Measurements from ENCODE around the gene BCHE. TPM values are rescaled to one million over a fixed set of nuclear protein-coding genes. Genes with fewer than 3 reads are reported as not detected.

The BCHE gene
- polyA plus RNA-seq, 3 donors, result not detected

DNA sequence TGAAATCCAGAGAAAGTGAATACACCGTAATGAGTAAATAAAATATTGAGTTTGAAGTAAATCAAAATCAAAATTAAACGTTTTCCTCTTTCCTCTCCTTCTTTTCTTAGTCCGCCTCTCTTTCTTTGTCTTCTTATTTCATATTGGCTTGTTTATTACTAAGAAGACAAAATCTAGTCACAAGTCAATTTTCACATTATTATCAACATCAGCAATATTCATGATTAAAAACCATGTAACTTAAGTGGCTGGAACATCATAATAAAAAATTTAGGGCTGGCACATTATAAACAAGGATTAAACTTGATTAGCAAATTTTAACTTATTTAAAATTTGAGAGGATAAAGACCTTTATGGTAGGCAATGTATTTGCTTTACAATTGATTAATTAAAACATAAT, 61.4 kb downstream of the BCHE start:
- peaks cover 0 to 3% of the 10 kb centered on the region in 2 donors for H3K9me3 ChIP-seq (replicated peaks in 1 of 2; ENCODE audit: control insufficient read depth in 1 of 2, insufficient read depth in 1 of 2, low read length in 2 of 2)
- Mint-ChIP-seq H3K4me1 (no peaks in the 10 kb centered on the region), H3K9me3 (peaks cover 0 to 7% (median 2%) of the 10 kb centered on the region in 7 donors), H3K27ac (no peak overlapping the region), H3K36me3 (no peaks in the 10 kb centered on the region), H3K27me3 (ENCODE audit: low read depth in 3 of 3) (no peaks in the 10 kb centered on the region), H3K4me3 (no peak overlapping the region)
- H3K27ac ChIP-seq (ENCODE audit: low read depth in 1 of 2, low read length in 2 of 2), result no peak overlapping the region
- TF ChIP-seq, protein P1, sequence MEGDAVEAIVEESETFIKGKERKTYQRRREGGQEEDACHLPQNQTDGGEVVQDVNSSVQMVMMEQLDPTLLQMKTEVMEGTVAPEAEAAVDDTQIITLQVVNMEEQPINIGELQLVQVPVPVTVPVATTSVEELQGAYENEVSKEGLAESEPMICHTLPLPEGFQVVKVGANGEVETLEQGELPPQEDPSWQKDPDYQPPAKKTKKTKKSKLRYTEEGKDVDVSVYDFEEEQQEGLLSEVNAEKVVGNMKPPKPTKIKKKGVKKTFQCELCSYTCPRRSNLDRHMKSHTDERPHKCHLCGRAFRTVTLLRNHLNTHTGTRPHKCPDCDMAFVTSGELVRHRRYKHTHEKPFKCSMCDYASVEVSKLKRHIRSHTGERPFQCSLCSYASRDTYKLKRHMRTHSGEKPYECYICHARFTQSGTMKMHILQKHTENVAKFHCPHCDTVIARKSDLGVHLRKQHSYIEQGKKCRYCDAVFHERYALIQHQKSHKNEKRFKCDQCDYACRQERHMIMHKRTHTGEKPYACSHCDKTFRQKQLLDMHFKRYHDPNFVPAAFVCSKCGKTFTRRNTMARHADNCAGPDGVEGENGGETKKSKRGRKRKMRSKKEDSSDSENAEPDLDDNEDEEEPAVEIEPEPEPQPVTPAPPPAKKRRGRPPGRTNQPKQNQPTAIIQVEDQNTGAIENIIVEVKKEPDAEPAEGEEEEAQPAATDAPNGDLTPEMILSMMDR (IDR thresholded peaks at IDR 0.05), result no peak
- DNase-seq, result no peak
- H3K4me3 ChIP-seq (replicated peaks in 1 of 3; ENCODE audit: low read depth in 2 of 3, low read length in 3 of 3), result no peak overlapping the region
- H4K20me1 ChIP-seq (ENCODE audit: insufficient read depth, low read length), result no peaks in the 10 kb centered on the region
- no peaks in the 10 kb centered on the region for H3K4me1 ChIP-seq (ENCODE audit: control insufficient read depth in 1 of 2, insufficient read depth in 2 of 2, low read length in 2 of 2)
- H3K4me2 ChIP-seq (replicated peaks; ENCODE audit: extremely low read depth, low read length, poor library complexity, severe bottlenecking), result no peak overlapping the region
- no CpG with 5 or more reads among the region's 3 CpGs for WGBS (ENCODE audit: insufficient coverage)
- H3K27me3 ChIP-seq (ENCODE audit: control insufficient read depth in 2 of 2, insufficient read depth in 2 of 2, low read length in 2 of 2), result no peaks in the 10 kb centered on the region
- no peak overlapping the region for H3K9ac ChIP-seq (ENCODE audit: insufficient read depth, low read length, poor library complexity, severe bottlenecking)
- no peaks in the 10 kb centered on the region for H3K79me2 ChIP-seq (ENCODE audit: insufficient read depth, low read length)
- intact Hi-C loops (cut with micrococcal nuclease), result no loop called here
- no peaks in the 10 kb centered on the region for H3K36me3 ChIP-seq (replicated peaks in 1 of 2; ENCODE audit: control insufficient read depth in 1 of 2, insufficient read depth in 2 of 2, low read length in 2 of 2)
- H2AFZ ChIP-seq (ENCODE audit: insufficient read depth, low read depth, low read length, poor library complexity, severe bottlenecking), result no peak overlapping the region

DNA sequence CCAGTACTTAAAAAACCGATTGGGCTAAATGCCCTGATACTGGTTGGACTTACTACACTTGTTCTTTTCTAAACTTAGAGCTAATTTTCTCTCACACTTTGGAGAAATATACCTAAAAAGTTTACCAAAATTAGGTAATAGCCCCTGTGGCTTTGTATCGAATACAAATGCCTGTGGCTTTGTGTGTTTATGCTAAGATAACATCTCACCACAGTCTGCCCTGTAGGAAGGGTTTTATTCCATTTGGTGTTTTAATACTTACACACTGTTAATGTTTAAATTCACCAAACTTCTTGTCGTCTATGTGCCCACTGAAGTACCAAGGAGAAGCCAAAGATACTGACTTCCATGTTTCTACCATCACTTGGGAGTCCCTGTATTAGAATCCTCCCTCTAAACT, 66.4 kb downstream of the BCHE start:
- no peaks in the 10 kb centered on the region for H3K27me3 Mint-ChIP-seq (ENCODE audit: low read depth in 3 of 3)
- no peaks in the 10 kb centered on the region for H3K4me1 Mint-ChIP-seq
- no peaks in the 10 kb centered on the region for H3K4me1 ChIP-seq (ENCODE audit: control insufficient read depth in 1 of 2, insufficient read depth in 2 of 2, low read length in 2 of 2)
- no peak overlapping the region for H3K9ac ChIP-seq (ENCODE audit: insufficient read depth, low read length, poor library complexity, severe bottlenecking)
- no peak overlapping the region for H3K27ac Mint-ChIP-seq
- no peak overlapping the region for H3K4me3 ChIP-seq (replicated peaks in 1 of 3; ENCODE audit: low read depth in 2 of 3, low read length in 3 of 3)
- peaks cover 4 to 15% (median 6%) of the 10 kb centered on the region in 7 donors for H3K9me3 Mint-ChIP-seq
- H4K20me1 ChIP-seq (ENCODE audit: insufficient read depth, low read length), result no peaks in the 10 kb centered on the region
- no CpG with 5 or more reads among the region's 3 CpGs for WGBS (ENCODE audit: insufficient coverage)
- H2AFZ ChIP-seq (ENCODE audit: insufficient read depth, low read depth, low read length, poor library complexity, severe bottlenecking), result no peak overlapping the region
- TF ChIP-seq, protein P1 (IDR thresholded peaks at IDR 0.05), result no peak
- H3K79me2 ChIP-seq (ENCODE audit: insufficient read depth, low read length), result no peaks in the 10 kb centered on the region
- DNase-seq, result no peak
- H3K27me3 ChIP-seq (ENCODE audit: control insufficient read depth in 2 of 2, insufficient read depth in 2 of 2, low read length in 2 of 2), result no peaks in the 10 kb centered on the region
- H3K36me3 Mint-ChIP-seq, result no peaks in the 10 kb centered on the region
- H3K9me3 ChIP-seq (replicated peaks in 1 of 2; ENCODE audit: control insufficient read depth in 1 of 2, insufficient read depth in 1 of 2, low read length in 2 of 2), result peaks cover 10 to 22% of the 10 kb centered on the region in 2 donors
- intact Hi-C loops (cut with micrococcal nuclease), result no loop called here
- H3K36me3 ChIP-seq (replicated peaks in 1 of 2; ENCODE audit: control insufficient read depth in 1 of 2, insufficient read depth in 2 of 2, low read length in 2 of 2), result no peaks in the 10 kb centered on the region
- no peak overlapping the region for H3K4me3 Mint-ChIP-seq
- no peak overlapping the region for H3K4me2 ChIP-seq (replicated peaks; ENCODE audit: extremely low read depth, low read length, poor library complexity, severe bottlenecking)
- no peak overlapping the region for H3K27ac ChIP-seq (ENCODE audit: low read depth in 1 of 2, low read length in 2 of 2)

All from CD14-positive monocyte (primary cell).